Activated CD8-positive, alpha-beta memory T cell treated with anti-CD3 and anti-CD28 coated beads for 24 hours (primary cell): ENCODE measurements around the gene ARID1A.
"Not testable (repeated sequence)": the region's sequence is repeated elsewhere in the genome, so short reads cannot be mapped to it uniquely, and the experiment has no call there.

Experiments
- DNase-seq: peaks from one replicate; pipeline ENCODE4 v3.0.0-alpha.2; 2020

Gene ARID1A

GRCh38 chr1:26789612-26789865, 93.7 kb downstream of the ARID1A start:
- no peak for DNase-seq

- no peak for DNase-seq
Observed at GRCh38 chr1:26789931-26790330, 94.1 kb downstream of the ARID1A start.

- DNase-seq = peak; percentile 75
Observed at GRCh38 chr1:26790551-26790953, 94.7 kb downstream of the ARID1A start.

- no peak for DNase-seq
Observed at GRCh38 chr1:26791148-26791547, 95.3 kb downstream of the ARID1A start.

- DNase-seq = no peak
Observed at GRCh38 chr1:26791626-26792025, 95.8 kb downstream of the ARID1A start.

GRCh38 chr1:26792924-26793323, 97.1 kb downstream of the ARID1A start:
- no peak for DNase-seq

GRCh38 chr1:26794391-26794790, 98.6 kb downstream of the ARID1A start:
- no peak for DNase-seq

GRCh38 chr1:26797627-26798026, 101.8 kb downstream of the ARID1A start:
- DNase-seq = no peak

- peak; percentile 75 for DNase-seq
Observed at GRCh38 chr1:26799479-26800142, 103.8 kb downstream of the ARID1A start.

- not testable (repeated sequence) for DNase-seq
Observed at GRCh38 chr1:26803932-26804331, 108.1 kb downstream of the ARID1A start.

GRCh38 chr1:26810105-26810504, 114.3 kb downstream of the ARID1A start:
- peak; percentile 84 for DNase-seq

GRCh38 chr1:26811057-26811456, 115.2 kb downstream of the ARID1A start:
- DNase-seq = no peak

GRCh38 chr1:26811708-26812107, 115.9 kb downstream of the ARID1A start:
- no peak for DNase-seq

GRCh38 chr1:26814377-26814776, 118.6 kb downstream of the ARID1A start:
- no peak for DNase-seq

GRCh38 chr1:26814893-26815292, 119.1 kb downstream of the ARID1A start:
- no peak for DNase-seq

GRCh38 chr1:26820784-26821269, 125.0 kb downstream of the ARID1A start:
- no peak for DNase-seq

- no peak for DNase-seq
Observed at GRCh38 chr1:26822737-26823395, 127.1 kb downstream of the ARID1A start.

GRCh38 chr1:26824731-26825130, 128.9 kb downstream of the ARID1A start:
- no peak for DNase-seq

- DNase-seq = peak; percentile 91
Observed at GRCh38 chr1:26826261-26827105, 130.7 kb downstream of the ARID1A start, which contains the start of gene ZDHHC18. ZDHHC18 (plus strand) TSS chr1:26826688; CDS start chr1:26826805, 117 bp downstream.

GRCh38 chr1:26827106-26827604, 131.3 kb downstream of the ARID1A start:
- DNase-seq = peak; percentile 68

- DNase-seq = no peak
Observed at GRCh38 chr1:26827663-26828062, 131.8 kb downstream of the ARID1A start.

GRCh38 chr1:26828411-26828991, 132.7 kb downstream of the ARID1A start:
- no peak for DNase-seq
